Aorta (tissue), 5 donors: ENCODE data around the gene DENND1B. TPM values are rescaled to one million over a fixed set of nuclear protein-coding genes. Genes with fewer than 3 reads are reported as not detected.

Experiments
- ATAC-seq: fragments of 200-7000 bp; cut with Tn5 transposase; one replicate; pipeline ENCODE4 v1.9.1; 2022; ENCODE audit warnings: moderate library complexity; ENCODE audit not compliant: low FRiP score
- DNase-seq, 2 donors: peaks; one replicate each; pipeline ENCODE4 v3.0.0-alpha.2; 2020
- H3K27ac ChIP-seq, 2 donors: one replicate each; pipeline ENCODE4 v1.5.1; 2013; ENCODE audit warnings: low read length in 2 of 2, mild to moderate bottlenecking in 2 of 2, moderate library complexity in 2 of 2, control low read depth in 1 of 2, inconsistent platforms in 1 of 2, low read depth in 1 of 2
- H3K27me3 ChIP-seq, 2 donors: one replicate each; pipeline ENCODE4 v1.6.1; 2013; ENCODE audit warnings: control low read depth in 1 of 2, low read length in 1 of 2, mild to moderate bottlenecking in 1 of 2, moderate library complexity in 1 of 2; ENCODE audit not compliant: insufficient read depth in 2 of 2, control insufficient read depth in 1 of 2
- H3K36me3 ChIP-seq, 2 donors: one replicate each; pipeline ENCODE4 v1.6.1; 2013; ENCODE audit warnings: control low read depth in 1 of 2, low read length in 1 of 2, mild to moderate bottlenecking in 1 of 2; ENCODE audit not compliant: insufficient read depth in 2 of 2, control insufficient read depth in 1 of 2
- H3K4me1 ChIP-seq, 2 donors: one replicate each; pipeline ENCODE4 v1.6.1; 2013; ENCODE audit warnings: low read length in 2 of 2, control low read depth in 1 of 2, mild to moderate bottlenecking in 1 of 2, moderate library complexity in 1 of 2; ENCODE audit not compliant: insufficient read depth in 2 of 2, control insufficient read depth in 1 of 2
- H3K4me3 ChIP-seq, 2 donors: one replicate each; pipeline ENCODE4 v1.5.1; 2013; ENCODE audit warnings: low read length in 2 of 2, control low read depth in 1 of 2, mild to moderate bottlenecking in 1 of 2
- H3K9me3 ChIP-seq: one replicate; pipeline ENCODE4 v1.6.1; 2013; ENCODE audit warnings: mild to moderate bottlenecking, low read length; ENCODE audit not compliant: control insufficient read depth
- WGBS, 2 donors: extraction: QIAGEN DNeasy Blood & Tissue Kit; methylation state at CpG; one replicate each; pipeline ENCODE4 v1.1.7; 2013; 5-methylcytosine and 5-hydroxymethylcytosine counted together
- intact Hi-C, 2 donors: fragments of 100-400 bp; cut with DNase I; formaldehyde crosslinking; loops; one replicate each; pipeline versions ENCODE4 v1.14.2 to v1.15.0; 2022
- polyA plus RNA-seq, 2 donors: library from polyadenylated mRNA; stranded (reverse); fragments of 200-250 nt; gene quantifications; one replicate each; pipeline ENCODE4 v1.2.3, GENCODE V29; 2013
- total RNA-seq, 2 donors: library from RNA; stranded (reverse); fragmentation: NEBNext Ultra II Directional; extraction: Animal tissue kit (Norgen Biotek cat#: 25700); gene quantifications; one replicate each; pipeline ENCODE4 v1.2.1, GENCODE V29; 2021
- donor health status: healthy with polysubstance abuse.
- donor health status: Bipolar disorder and iron deficiency.
- donor health status: DM: no; HTN: no; CAD: no.
- donor health status: DM: no; HTN: no; CAD: no.
- donor health status: DM: yes; HTN: yes; CAD: no.

The DENND1B gene
- total and polyA plus RNA-seq, 4 donors, result 1.5 to 20.5 (median 7.9) TPM

DNA sequence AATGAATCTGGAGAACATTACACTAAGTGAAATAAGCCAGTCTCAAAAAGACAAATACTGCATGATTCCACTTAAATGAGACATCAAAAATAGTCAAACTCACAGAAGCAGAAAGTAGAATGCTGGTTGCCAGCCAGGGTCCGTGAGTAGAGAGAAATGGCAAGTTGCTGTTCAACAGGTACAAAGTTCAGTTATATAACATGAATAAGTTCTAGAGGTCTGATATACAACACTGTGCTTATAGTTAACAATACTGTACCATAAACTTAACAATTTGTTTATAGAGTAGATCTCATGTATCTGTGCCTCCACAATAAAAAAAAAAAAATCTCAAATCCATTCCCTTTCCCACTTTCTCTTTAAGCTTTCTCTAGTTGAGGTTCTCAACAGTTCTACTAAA, 83.5 kb downstream of the DENND1B start:
- DNase-seq, result no peak
- H3K4me3 ChIP-seq, result no peak overlapping the region
- H3K9me3 ChIP-seq, result no peaks in the 10 kb centered on the region
- no peaks in the 10 kb centered on the region for H3K27me3 ChIP-seq
- intact Hi-C loops, result no loop called here
- H3K4me1 ChIP-seq, result peaks cover 0 to 2% of the 10 kb centered on the region in 2 donors
- no peak overlapping the region for H3K27ac ChIP-seq
- WGBS, 2 donors, result 87 to 93% methylated on average over 1 of the region's 1 CpG
- no peak for ATAC-seq
- H3K36me3 ChIP-seq, result no peaks in the 10 kb centered on the region

GRCh38 chr1:197690074-197690473, 85.2 kb downstream of the DENND1B start:
- no peak for DNase-seq
- intact Hi-C loops, result no loop called here
- H3K4me3 ChIP-seq, result no peak overlapping the region
- no peak for ATAC-seq
- no peaks in the 10 kb centered on the region for H3K9me3 ChIP-seq
- H3K36me3 ChIP-seq, result no peaks in the 10 kb centered on the region
- H3K27me3 ChIP-seq, result no peaks in the 10 kb centered on the region
- no peak overlapping the region for H3K27ac ChIP-seq
- 80 to 86% methylated on average over 3 of the region's 3 CpGs for WGBS, 2 donors
- no peaks in the 10 kb centered on the region for H3K4me1 ChIP-seq

DNA sequence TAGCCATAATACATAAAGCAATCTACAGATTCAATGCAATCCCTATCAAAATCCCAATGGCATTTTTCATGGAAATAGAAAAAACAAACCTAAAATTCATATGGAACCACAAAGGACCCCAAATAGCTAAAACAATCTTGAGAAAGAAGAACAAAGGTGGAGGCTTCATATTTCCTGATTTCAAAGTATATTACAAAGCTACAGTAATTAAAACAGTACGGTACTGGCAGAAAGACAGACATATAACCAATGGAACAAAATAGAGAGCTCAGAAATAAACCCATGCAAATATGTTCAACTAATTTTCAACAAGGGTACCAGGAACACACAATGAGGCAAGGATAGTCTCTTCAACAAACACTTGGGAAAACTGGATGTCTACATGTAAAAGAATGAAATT, 87.0 kb downstream of the DENND1B start:
- Histone ChIP-seq H3K4me1 (no peaks in the 10 kb centered on the region), H3K27me3 (no peaks in the 10 kb centered on the region), H3K27ac (no peak overlapping the region), H3K9me3 (no peaks in the 10 kb centered on the region), H3K4me3 (no peak overlapping the region), H3K36me3 (no peaks in the 10 kb centered on the region)
- intact Hi-C loops, result no loop called here
- DNase-seq (no peak), ATAC-seq (no peak)
- WGBS, 2 donors, result 98 to 100% methylated on average over 1 of the region's 1 CpG

GRCh38 chr1:197686702-197687355, 88.5 kb downstream of the DENND1B start:
- Histone ChIP-seq H3K4me3 (no peak overlapping the region), H3K27me3 (no peaks in the 10 kb centered on the region), H3K36me3 (no peaks in the 10 kb centered on the region), H3K27ac (no peak overlapping the region), H3K4me1 (no peaks in the 10 kb centered on the region), H3K9me3 (no peaks in the 10 kb centered on the region)
- DNase-seq (no peak), ATAC-seq (no peak)
- 95% methylated on average over 6 of the region's 6 CpGs for WGBS, 2 donors
- intact Hi-C loops, result no loop called here

DNA sequence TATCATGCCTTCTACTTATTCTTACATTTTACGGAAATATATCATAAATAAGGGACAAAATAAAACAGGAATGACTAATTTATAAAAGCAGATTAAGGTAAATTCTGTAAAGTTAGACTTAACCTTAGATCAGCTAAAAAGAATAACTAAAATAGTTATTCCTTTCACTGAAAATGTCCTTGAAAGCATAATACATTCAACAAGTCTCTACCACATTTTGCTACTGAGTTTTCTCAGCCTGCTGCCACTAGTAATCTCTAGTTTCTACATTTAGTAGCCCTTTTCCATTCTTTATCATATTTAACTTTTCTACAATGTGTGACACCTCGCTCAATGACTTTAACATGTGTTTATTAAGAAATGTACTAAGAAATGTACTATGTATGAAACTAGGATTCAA, 89.0 kb downstream of the DENND1B start:
- Histone ChIP-seq H3K36me3 (no peaks in the 10 kb centered on the region), H3K27me3 (no peaks in the 10 kb centered on the region), H3K4me3 (no peak overlapping the region), H3K9me3 (no peaks in the 10 kb centered on the region), H3K4me1 (no peaks in the 10 kb centered on the region), H3K27ac (no peak overlapping the region)
- ATAC-seq (no peak), DNase-seq (no peak)
- intact Hi-C loops, result no loop called here
- 50 to 55% methylated on average over 2 of the region's 2 CpGs for WGBS, 2 donors

GRCh38 chr1:197685785-197686184, 89.5 kb downstream of the DENND1B start:
- intact Hi-C loops, result no loop called here
- Histone ChIP-seq H3K4me3 (no peak overlapping the region), H3K27ac (no peak overlapping the region), H3K36me3 (no peaks in the 10 kb centered on the region), H3K27me3 (no peaks in the 10 kb centered on the region), H3K4me1 (no peaks in the 10 kb centered on the region), H3K9me3 (no peaks in the 10 kb centered on the region)
- ATAC-seq (no peak), DNase-seq (no peak)
- WGBS, 2 donors, result 3 to 9% methylated on average over 1 of the region's 1 CpG

- WGBS, 2 donors, result 78 to 80% methylated on average over 6 of the region's 6 CpGs
- intact Hi-C loops, result no loop called here
- ATAC-seq, result no peak
- H3K36me3 ChIP-seq, result no peaks in the 10 kb centered on the region
- no peaks in the 10 kb centered on the region for H3K27me3 ChIP-seq
- H3K27ac ChIP-seq, result no peak overlapping the region
- H3K4me1 ChIP-seq, result no peaks in the 10 kb centered on the region
- H3K9me3 ChIP-seq, result no peaks in the 10 kb centered on the region
- H3K4me3 ChIP-seq, result no peak overlapping the region
- DNase-seq, result no peak
Measured at GRCh38 chr1:197683895-197684553, 91.3 kb downstream of the DENND1B start.

GRCh38 chr1:197683280-197683679, 92.0 kb downstream of the DENND1B start:
- Histone ChIP-seq H3K4me3 (no peak overlapping the region), H3K36me3 (no peaks in the 10 kb centered on the region), H3K27me3 (no peaks in the 10 kb centered on the region), H3K4me1 (no peaks in the 10 kb centered on the region), H3K9me3 (no peaks in the 10 kb centered on the region), H3K27ac (no peak overlapping the region)
- WGBS, 2 donors, result 90 to 97% methylated on average over 3 of the region's 3 CpGs
- intact Hi-C loops, result no loop called here
- no peak for ATAC-seq
- no peak for DNase-seq

- no peak overlapping the region for H3K4me3 ChIP-seq
- ATAC-seq (no peak), DNase-seq (no peak)
- WGBS, 2 donors, result 94% methylated on average over 1 of the region's 1 CpG
- no peaks in the 10 kb centered on the region for H3K27me3 ChIP-seq
- H3K27ac ChIP-seq, result no peak overlapping the region
- peaks cover 0 to 2% of the 10 kb centered on the region in 2 donors for H3K4me1 ChIP-seq
- H3K9me3 ChIP-seq, result no peaks in the 10 kb centered on the region
- intact Hi-C loops, result no loop called here
- H3K36me3 ChIP-seq, result no peaks in the 10 kb centered on the region
Measured at GRCh38 chr1:197680311-197680710, 95.0 kb downstream of the DENND1B start.
